HepG2 (cell line): ENCODE measurements around the gene FFAR2. TPM values are rescaled to one million over a fixed set of nuclear protein-coding genes. Genes with fewer than 3 reads are reported as not detected.

Experiments
- ASH2L ChIP-seq: fragments of 300-600, 200-600 bp; sonication (generic); IDR thresholded peaks from 2 replicates; pipeline ENCODE4 v1.7.0; 2017; ENCODE audit warnings: low read depth, mild to moderate bottlenecking, moderate library complexity, mixed read lengths, low read length; ENCODE audit not compliant: insufficient read length
- CCAR2 ChIP-seq: fragments of 200-400 bp; formaldehyde crosslinking; optimal IDR thresholded peaks from 2 replicates; pipeline ENCODE3; 2018; ENCODE audit warnings: low read depth, mild to moderate bottlenecking, low read length, moderate library complexity
- HMGXB4 ChIP-seq, 2 experiments: sonication (generic) in 1 of 2; formaldehyde crosslinking in 1 of 2; IDR thresholded peaks; 2 replicates each; pipeline versions ENCODE4 v1.4.0 to v1.6.1; 2018 to 2020; ENCODE audit warnings: missing genetic modification reagents in 2 of 2, borderline replicate concordance in 1 of 2, low read depth in 1 of 2, mild to moderate bottlenecking in 1 of 2, missing biosample characterization in 1 of 2
- MBNL3 ChIP-seq: fragments of 250-450 bp; sonication (Bioruptor Pico); conservative IDR thresholded peaks from 2 replicates; pipeline ENCODE4 v1.8.0; 2022; ENCODE audit warnings: mild to moderate bottlenecking, inconsistent platforms
- NR2F6 ChIP-seq, 2 experiments: IDR thresholded peaks; 2 replicates each; pipeline ENCODE4 v1.6.1; 2016; ENCODE audit warnings: antibody characterized with exemption in 1 of 2, mild to moderate bottlenecking in 1 of 2
- PHF8 ChIP-seq: sonication (generic); formaldehyde crosslinking; IDR thresholded peaks from 2 replicates; pipeline ENCODE4 v1.5.0; 2020; ENCODE audit warnings: missing genetic modification reagents
- RNF2 ChIP-seq: fragments of 450-650 bp; conservative IDR thresholded peaks from 2 replicates; pipeline ENCODE4 v1.6.1; 2016; ENCODE audit warnings: low read depth
- RXRB ChIP-seq: IDR thresholded peaks from 2 replicates; pipeline ENCODE4 v1.6.1; 2016; ENCODE audit warnings: borderline replicate concordance, missing genetic modification reagents, missing compliant biosample characterization
- THAP7 ChIP-seq: sonication (generic); formaldehyde crosslinking; IDR thresholded peaks from 2 replicates; pipeline ENCODE4 v1.8.1; 2023; ENCODE audit warnings: mild to moderate bottlenecking, missing genetic modification reagents
- ZBTB34 ChIP-seq: sonication (generic); formaldehyde crosslinking; IDR thresholded peaks from 2 replicates; pipeline ENCODE4 v1.8.0; 2022; ENCODE audit warnings: mild to moderate bottlenecking, missing genetic modification reagents
- ZFP90 ChIP-seq: sonication (generic); formaldehyde crosslinking; IDR thresholded peaks from 2 replicates; pipeline ENCODE4 v1.8.0; 2022; ENCODE audit warnings: missing genetic modification reagents, mild to moderate bottlenecking, inconsistent platforms, borderline replicate concordance
- ZNF142 ChIP-seq: sonication (generic); formaldehyde crosslinking; IDR thresholded peaks from 2 replicates; pipeline ENCODE4 v1.4.0; 2020; ENCODE audit warnings: missing genetic modification reagents
- ZNF17 ChIP-seq: sonication (generic); formaldehyde crosslinking; IDR thresholded peaks from 2 replicates; pipeline ENCODE4 v1.5.0; 2020; ENCODE audit warnings: mild to moderate bottlenecking, missing genetic modification reagents
- ZNF264 ChIP-seq: sonication (generic); formaldehyde crosslinking; IDR thresholded peaks from 2 replicates; pipeline ENCODE4 v1.4.0; 2020; ENCODE audit warnings: missing genetic modification reagents
- ZNF441 ChIP-seq: sonication (generic); formaldehyde crosslinking; IDR thresholded peaks from 2 replicates; pipeline ENCODE4 v1.7.0; 2021; ENCODE audit warnings: missing genetic modification reagents, borderline replicate concordance
- ZNF552 ChIP-seq: sonication (generic); formaldehyde crosslinking; IDR thresholded peaks from 2 replicates; pipeline ENCODE4 v1.9.0; 2022; ENCODE audit warnings: missing genetic modification reagents, mild to moderate bottlenecking, borderline replicate concordance
- ZNF597 ChIP-seq: sonication (generic); formaldehyde crosslinking; IDR thresholded peaks from 2 replicates; pipeline ENCODE4 v1.5.0; 2020; ENCODE audit warnings: missing genetic modification reagents
- ZNF766 ChIP-seq: sonication (generic); formaldehyde crosslinking; IDR thresholded peaks from 2 replicates; pipeline ENCODE4 v1.5.0; 2020; ENCODE audit warnings: missing genetic modification reagents, borderline replicate concordance
- polyA plus RNA-seq, 8 experiments: library from polyadenylated mRNA; depleted of rRNA in 3 of 8; stranded (reverse) in 7 of 8; unstranded in 1 of 8; fragments of >200 nt; fragmentation: Illumina TruSeq in 4 of 8; extraction: Trizol in 4 of 8; gene quantifications; 2 replicates each; pipeline versions ENCODE4 v1.2.1 to v1.2.3, GENCODE V29; 2011 to 2016; ENCODE audit warnings: low read depth in 4 of 8, missing spikeins in 1 of 8, mixed read lengths in 1 of 8; ENCODE audit not compliant: insufficient read depth in 1 of 8
- total RNA-seq, 5 experiments: library from RNA; depleted of rRNA; stranded (reverse); fragments of >200 nt; fragmentation: Illumina TruSeq; extraction: Trizol; gene quantifications; 2 replicates each; pipeline ENCODE4 v1.2.3, GENCODE V29; 2016; ENCODE audit warnings: low read depth in 1 of 5

Gene FFAR2
- total and polyA plus RNA-seq, 2 of the 13 experiments (the other 11 are each of a cell fraction or from before 2014, with no cell fraction given) = 0.12 TPM; not detected in 1

- TF ChIP-seq HMGXB4 (CRISPR knock-in tag; IDR thresholded peaks at IDR 0.05; ENCODE audit: borderline replicate concordance in 1 of 2, low read depth in 1 of 2) (0 out of 4 replicates have a peak, but pooled peaks of 1 of the 2 experiments have one; percentile 14), ZNF766 (no peak), ZNF17 (CRISPR knock-in tag) (no peak), ZNF264 (CRISPR knock-in tag) (no peak), ZNF142 (CRISPR knock-in tag) (no peak), CCAR2 (no peak), THAP7 (CRISPR knock-in tag) (no peak), ZBTB34 (CRISPR knock-in tag) (no peak), NR2F6 (IDR thresholded peaks at IDR 0.05) (peak; percentile 79), NR2F6 (CRISPR knock-in tag; IDR thresholded peaks at IDR 0.05) (peak; percentile 85; the same call in 1 of the 2 replicates), ZFP90 (CRISPR knock-in tag) (no peak), MBNL3 (CRISPR knock-in tag) (no peak), RNF2 (no peak), RXRB (CRISPR knock-in tag) (peak; percentile 98), PHF8 (no peak), ZNF597 (no peak), ZNF441 (no peak), ASH2L (peak; percentile 91), ZNF552 (CRISPR knock-in tag) (no peak)
These were observed 11.5 kb downstream of the FFAR2 start (continued) for GRCh38 chr19:35459414-35460082.
